HK-2 (cell line): ENCODE results near the gene FGF23.
"Not testable (repeated sequence)": the region's sequence is repeated elsewhere in the genome, so short reads cannot be mapped to it uniquely, and the experiment has no call there.

Source experiments
- DNase-seq: peaks from one replicate; pipeline ENCODE4 v3.0.0-alpha.2; 2018; ENCODE audit not compliant: unreplicated experiment

Gene FGF23

GRCh38 chr12:4379405-4379804 lies at the start of gene FGF23:
Gene FGF23 (minus strand): TSS chr12:4379712. CDS start chr12:4379582, 130 bp downstream.
- no peak for DNase-seq

GRCh38 chr12:4424422-4424821 lies 44.9 kb upstream of the FGF23 start:
- no peak for DNase-seq

GRCh38 chr12:4423528-4424195 lies 44.1 kb upstream of the FGF23 start:
- no peak for DNase-seq

- no peak for DNase-seq
These were observed 43.5 kb upstream of the FGF23 start for GRCh38 chr12:4422985-4423384.

- DNase-seq, result no peak
These were observed 42.1 kb upstream of the FGF23 start for GRCh38 chr12:4421590-4422031.

- no peak for DNase-seq
These were observed 40.7 kb upstream of the FGF23 start for GRCh38 chr12:4420138-4420670.

- DNase-seq, result no peak
These were observed 39.4 kb upstream of the FGF23 start for GRCh38 chr12:4418913-4419312.

GRCh38 chr12:4417936-4418335 lies 38.4 kb upstream of the FGF23 start:
- no peak for DNase-seq

- DNase-seq, result no peak
These were observed 37.9 kb upstream of the FGF23 start for GRCh38 chr12:4417455-4417854.

- no peak for DNase-seq
These were observed 36.8 kb upstream of the FGF23 start for GRCh38 chr12:4416276-4416675.

GRCh38 chr12:4412465-4412864 lies 33.0 kb upstream of the FGF23 start:
- DNase-seq, result no peak

GRCh38 chr12:4412056-4412455 lies 32.5 kb upstream of the FGF23 start:
- no peak for DNase-seq

GRCh38 chr12:4407136-4407535 lies 27.6 kb upstream of the FGF23 start:
- DNase-seq, result no peak

- not testable (repeated sequence) for DNase-seq
These were observed 25.5 kb upstream of the FGF23 start for GRCh38 chr12:4404877-4405637.

- no peak for DNase-seq
These were observed 23.5 kb upstream of the FGF23 start for GRCh38 chr12:4402996-4403395.

- no peak for DNase-seq
These were observed 21.6 kb upstream of the FGF23 start for GRCh38 chr12:4401117-4401516.

GRCh38 chr12:4395818-4396217 lies 16.3 kb upstream of the FGF23 start:
- DNase-seq, result no peak

- no peak for DNase-seq
These were observed 13.7 kb upstream of the FGF23 start for GRCh38 chr12:4393211-4393610.

GRCh38 chr12:4392223-4392742 lies 12.8 kb upstream of the FGF23 start:
- no peak for DNase-seq

- DNase-seq, result no peak
These were observed 9.2 kb upstream of the FGF23 start for GRCh38 chr12:4388662-4389061.

GRCh38 chr12:4388032-4388431 lies 8.5 kb upstream of the FGF23 start:
- no peak for DNase-seq

GRCh38 chr12:4387607-4388006 lies 8.1 kb upstream of the FGF23 start:
- DNase-seq, result no peak

- DNase-seq, result no peak
These were observed 7.3 kb upstream of the FGF23 start for GRCh38 chr12:4386801-4387200.
